Fibroblast of skin of left biceps (primary cell): ENCODE measurements around the gene VRK3.
"Not testable (repeated sequence)": the region's sequence is repeated elsewhere in the genome, so short reads cannot be mapped to it uniquely, and the experiment has no call there.

ENCODE experiments used
- DNase-seq, 2 experiments: peaks; one replicate each; pipeline ENCODE4 v3.0.0-alpha.2; 2013; ENCODE audit warnings: low read depth in 2 of 2

VRK3 gene

DNA sequence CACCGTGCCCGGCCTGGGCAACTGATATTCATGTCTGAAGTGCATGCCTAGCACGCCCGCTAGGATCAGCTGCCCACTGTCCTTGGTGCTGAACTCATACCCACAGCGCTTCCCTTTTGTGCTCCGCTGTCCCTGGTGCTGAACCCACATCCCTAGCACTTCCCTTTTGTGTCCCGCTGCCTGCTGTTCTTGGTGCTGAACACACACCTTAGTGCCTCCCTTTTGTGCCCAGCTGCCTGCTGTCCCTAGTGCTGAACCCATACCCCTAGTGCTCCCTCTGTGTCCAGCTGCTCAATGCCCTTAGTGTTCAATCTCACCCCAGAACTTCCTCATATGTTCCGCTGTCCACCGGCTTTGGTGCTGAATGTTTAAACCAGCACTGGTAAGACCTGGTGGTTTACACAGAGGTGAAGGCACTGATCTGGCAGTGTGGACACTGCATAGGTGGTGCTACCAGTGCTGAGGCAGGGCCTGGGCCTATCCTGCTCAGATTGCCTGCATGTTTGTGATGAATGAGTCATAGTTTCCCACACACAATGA lies 37.9 kb downstream of the VRK3 start:
- DNase-seq: peak; percentile 70 to 75

- DNase-seq: no peak
Measured at GRCh38 chr19:49986354-49986753, 38.8 kb downstream of the VRK3 start.

DNA sequence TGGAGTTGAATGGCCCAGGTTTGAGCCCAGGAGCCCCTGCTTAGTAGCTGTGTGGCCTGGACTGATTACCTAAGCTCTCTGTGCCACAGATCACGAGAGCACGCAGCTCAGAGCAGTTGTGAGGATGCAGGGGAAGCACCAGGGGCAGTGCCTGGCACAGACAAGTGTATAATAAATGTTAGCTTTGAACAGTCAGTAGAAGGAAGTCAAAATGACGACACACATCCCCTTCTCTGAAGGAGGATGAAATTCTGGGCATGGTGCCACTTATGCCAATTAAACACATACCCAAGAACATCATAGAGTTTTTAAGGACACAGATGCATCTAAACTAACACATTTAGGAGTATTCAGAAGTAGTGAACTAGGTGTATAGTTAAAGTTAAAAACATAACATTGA lies 39.3 kb downstream of the VRK3 start:
- no peak for DNase-seq

DNA sequence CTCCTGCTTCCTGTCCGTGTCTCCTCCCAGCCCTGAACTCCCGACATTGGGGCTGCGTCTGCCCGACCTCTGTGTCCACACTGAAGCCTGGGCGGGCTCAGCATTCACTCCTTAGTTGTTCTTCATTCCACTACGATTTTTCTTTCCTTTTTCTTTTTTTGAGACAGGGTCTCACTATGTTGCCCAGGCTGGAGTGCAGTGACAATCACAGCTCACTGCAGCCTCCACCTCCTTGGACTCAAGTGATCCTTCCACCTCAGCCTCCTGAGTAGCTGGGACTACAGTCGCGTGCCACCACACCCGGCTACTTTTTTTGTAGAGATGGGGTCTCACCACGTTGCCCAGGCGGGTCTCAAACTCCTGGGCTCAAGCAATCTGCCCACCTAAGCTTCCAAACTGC lies 40.7 kb downstream of the VRK3 start:
- DNase-seq: no peak

- no peak for DNase-seq
Measured at GRCh38 chr19:49983645-49984229, 41.4 kb downstream of the VRK3 start.

DNA sequence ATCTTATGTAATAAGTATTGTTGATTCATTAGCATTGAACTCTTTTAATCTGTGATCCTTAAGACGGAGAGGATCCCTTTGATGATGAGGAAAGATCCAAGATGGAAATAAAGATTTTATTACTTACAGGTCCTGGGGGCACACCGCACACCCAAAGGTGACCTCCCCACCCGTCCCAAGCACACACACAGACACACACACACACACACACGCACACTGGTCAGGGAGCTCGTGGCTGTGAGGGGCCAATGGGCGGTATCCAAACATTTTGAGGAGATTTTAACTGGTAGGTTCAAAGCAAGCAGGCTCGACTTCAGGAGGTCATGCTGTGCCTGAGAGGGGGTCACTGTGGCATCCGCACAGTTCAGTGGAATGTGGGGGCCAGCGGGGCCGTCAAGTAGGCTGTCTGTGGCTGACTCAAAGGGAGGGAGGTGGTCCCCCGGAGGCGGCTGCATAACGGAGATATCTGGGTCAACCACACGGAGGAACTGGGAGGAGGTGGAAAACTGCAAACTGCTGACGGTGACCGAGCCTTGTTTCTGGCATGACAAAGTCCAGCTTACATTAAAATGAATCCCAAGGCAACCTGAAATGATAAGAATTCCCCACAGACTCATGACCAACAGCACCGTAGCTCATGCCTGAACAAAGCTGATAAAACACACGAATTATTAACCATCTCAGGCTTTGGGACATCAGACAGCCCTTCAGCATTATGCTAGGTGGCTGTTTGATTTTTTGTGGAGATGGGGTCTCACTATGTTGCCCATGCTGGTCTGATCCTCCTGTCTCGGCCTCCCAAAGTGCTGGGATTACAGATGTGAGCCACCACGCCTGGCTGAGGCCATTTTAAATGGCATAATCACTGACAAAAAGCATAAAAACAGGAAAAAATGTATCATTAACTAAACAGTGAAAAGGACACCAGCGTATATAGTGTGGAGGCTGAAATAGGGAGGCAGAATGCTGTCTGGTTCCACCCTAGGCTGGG lies 43.3 kb downstream of the VRK3 start:
- no peak for DNase-seq

DNA sequence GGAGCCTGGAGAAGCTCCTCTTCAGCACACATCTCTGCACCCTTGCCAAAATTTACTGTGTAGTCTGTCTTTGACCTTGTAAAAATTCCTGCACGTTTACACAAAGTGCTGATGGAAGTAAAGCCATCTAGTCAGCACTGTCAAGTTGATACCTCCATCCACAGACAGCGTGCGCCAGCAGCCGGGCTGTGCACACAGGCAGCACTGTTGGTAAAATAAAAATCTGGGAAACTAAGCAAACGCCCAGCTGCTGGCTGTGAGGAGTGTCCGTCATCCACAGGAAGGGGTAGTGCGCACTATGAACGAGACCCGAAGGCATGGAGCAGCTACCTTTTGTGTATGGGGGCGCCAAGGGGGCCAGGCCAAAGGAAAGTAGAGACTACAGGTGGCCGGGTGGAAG lies 46.8 kb downstream of the VRK3 start:
- DNase-seq: no peak

GRCh38 chr19:49977881-49978280 lies 47.3 kb downstream of the VRK3 start:
- no peak for DNase-seq

- no peak for DNase-seq
Measured at GRCh38 chr19:49977076-49977475, 48.1 kb downstream of the VRK3 start.

DNA sequence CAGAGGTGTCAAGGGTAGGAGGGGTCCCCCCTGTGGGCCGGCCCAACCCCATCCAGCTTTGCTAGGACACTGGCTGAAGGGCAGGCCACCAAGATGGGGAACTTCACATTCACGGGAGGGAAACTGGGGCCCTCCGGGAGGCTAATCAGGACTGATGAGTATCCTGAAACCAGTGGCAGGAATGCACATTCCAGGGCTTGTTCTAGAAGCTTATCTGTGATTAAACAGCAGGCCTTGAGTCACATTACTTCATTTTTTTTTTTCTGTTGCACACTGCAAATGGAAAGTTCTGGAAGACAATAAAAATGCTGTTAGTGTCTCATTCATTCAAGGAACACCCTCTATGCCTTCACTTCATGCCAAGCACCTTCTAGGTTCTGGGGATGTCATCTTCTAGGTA lies 48.7 kb downstream of the VRK3 start:
- DNase-seq: no peak

DNA sequence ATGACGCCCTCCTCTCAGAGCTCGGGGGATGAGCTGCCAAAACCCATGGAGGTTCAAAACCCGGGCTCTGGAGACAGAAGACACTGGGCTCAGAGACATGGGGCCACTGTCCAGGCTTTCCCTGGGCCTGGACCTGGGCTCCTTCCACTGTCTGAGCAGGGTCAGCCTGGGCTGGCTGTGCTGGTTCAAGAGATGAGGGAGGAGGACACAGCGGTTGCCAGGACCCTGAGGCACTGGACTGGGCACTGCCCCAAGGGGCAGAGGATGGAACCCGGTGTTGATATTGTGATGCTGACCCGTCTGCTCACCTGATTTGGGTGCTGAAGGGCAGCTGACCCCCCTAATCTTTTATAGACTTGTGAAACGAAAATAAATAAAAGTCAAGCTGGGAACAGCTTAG lies 50.1 kb downstream of the VRK3 start:
- DNase-seq: no peak

- no peak for DNase-seq
Measured at GRCh38 chr19:49973987-49974386, 51.2 kb downstream of the VRK3 start.

GRCh38 chr19:49972841-49973240 lies 52.3 kb downstream of the VRK3 start:
- DNase-seq: no peak

GRCh38 chr19:49971991-49972411 lies 53.2 kb downstream of the VRK3 start:
- no peak for DNase-seq

- DNase-seq: not testable (repeated sequence)
Measured at GRCh38 chr19:49969355-49969754, 55.8 kb downstream of the VRK3 start.

- DNase-seq: no peak
Measured at GRCh38 chr19:49968279-49968922, 56.8 kb downstream of the VRK3 start.

DNA sequence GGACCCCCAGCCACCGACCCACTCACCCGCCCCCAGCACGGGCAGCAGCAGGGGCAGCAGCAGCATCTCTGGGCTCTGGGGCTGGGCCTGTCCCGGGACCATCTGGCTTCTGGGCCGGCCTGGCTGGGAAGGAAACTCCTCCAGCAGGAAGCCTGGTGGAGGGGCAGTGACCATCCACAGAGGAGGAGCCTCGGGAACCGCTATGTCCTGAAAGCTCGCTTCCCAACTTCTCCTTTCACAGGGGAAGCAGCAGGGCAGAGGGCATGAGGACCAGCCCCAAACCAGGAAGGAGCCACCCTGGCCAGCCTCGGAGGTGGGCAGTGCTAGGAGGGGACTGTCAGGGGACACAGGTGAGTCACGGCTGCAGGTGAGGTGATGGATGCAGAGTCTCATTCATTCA lies 64.2 kb downstream of the VRK3 start, which contains the start of gene SIGLEC11:
Gene SIGLEC11, minus strand, starts transcription at position 193 of the 400 bp plus-strand sequence. Its CDS starts 91 bp downstream, at position 102.
- not testable (repeated sequence) for DNase-seq

GRCh38 chr19:49959892-49960291 lies 65.3 kb downstream of the VRK3 start:
- DNase-seq: not testable (repeated sequence)

- DNase-seq: not testable (repeated sequence)
Measured at GRCh38 chr19:49958596-49958995, 66.6 kb downstream of the VRK3 start.

DNA sequence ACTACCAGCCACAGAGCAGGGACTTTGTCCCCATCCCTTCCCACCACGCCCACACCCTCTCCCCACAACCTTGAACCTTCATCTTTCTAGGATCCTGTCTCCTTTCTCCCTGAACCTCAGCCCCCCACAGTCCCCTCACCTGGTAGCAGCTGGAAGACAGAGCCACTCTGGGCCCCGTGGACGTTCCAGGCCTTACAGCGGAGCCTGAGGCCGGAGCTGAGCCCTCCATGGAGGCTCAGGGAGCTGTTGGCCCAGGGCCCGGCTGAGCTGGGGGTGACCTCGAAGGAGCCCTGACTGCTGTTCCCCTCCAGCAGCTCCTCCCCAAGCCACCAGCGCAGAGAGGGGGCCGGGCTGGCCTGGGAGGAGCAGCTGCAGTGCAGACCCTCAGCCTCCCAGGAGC lies 67.0 kb downstream of the VRK3 start:
- not testable (repeated sequence) for DNase-seq

GRCh38 chr19:49957262-49957915 lies 67.8 kb downstream of the VRK3 start:
- DNase-seq: no peak

- DNase-seq: no peak
Measured at GRCh38 chr19:49956115-49956495, 69.1 kb downstream of the VRK3 start.
